ENCODE data around the gene ENTPD2.

Gene ENTPD2

GRCh38 chr9:137027369-137028262, 26.2 kb downstream of the ENTPD2 start, which contains the start of gene ABCA2:
TSS of gene ABCA2 (minus strand) at chr9:137028237. CDS start at chr9:137028140, 97 bp downstream.
- no peak for DNase-seq

- DNase-seq = no peak
Observed at GRCh38 chr9:137026828-137027227, 27.0 kb downstream of the ENTPD2 start.

- DNase-seq = no peak
Observed at GRCh38 chr9:137026384-137026783, 27.5 kb downstream of the ENTPD2 start.

- DNase-seq = peak; percentile 89
Observed at GRCh38 chr9:137025517-137025966, 28.3 kb downstream of the ENTPD2 start.

GRCh38 chr9:137023583-137023991, 30.3 kb downstream of the ENTPD2 start:
- DNase-seq = no peak

- DNase-seq = no peak
Observed at GRCh38 chr9:137023157-137023556, 30.7 kb downstream of the ENTPD2 start.

GRCh38 chr9:137022662-137023008, 31.2 kb downstream of the ENTPD2 start:
- DNase-seq = no peak

- peak; percentile 19 for DNase-seq
Observed at GRCh38 chr9:137021979-137022661, 31.7 kb downstream of the ENTPD2 start.

- no peak for DNase-seq
Observed at GRCh38 chr9:137021568-137021978, 32.3 kb downstream of the ENTPD2 start.

- DNase-seq = no peak
Observed at GRCh38 chr9:137020771-137021567, 32.9 kb downstream of the ENTPD2 start.

- no peak for DNase-seq
Observed at GRCh38 chr9:137019891-137020683, 33.8 kb downstream of the ENTPD2 start.

GRCh38 chr9:137018761-137019559, 34.9 kb downstream of the ENTPD2 start:
- DNase-seq = no peak

GRCh38 chr9:137017791-137018497, 35.9 kb downstream of the ENTPD2 start:
- DNase-seq = no peak

- DNase-seq = no peak
Observed at GRCh38 chr9:137017071-137017470, 36.8 kb downstream of the ENTPD2 start.

- no peak for DNase-seq
Observed at GRCh38 chr9:137016436-137016835, 37.4 kb downstream of the ENTPD2 start.

- no peak for DNase-seq
Observed at GRCh38 chr9:137015976-137016375, 37.9 kb downstream of the ENTPD2 start.

- DNase-seq = no peak
Observed at GRCh38 chr9:137015540-137015930, 38.3 kb downstream of the ENTPD2 start.

GRCh38 chr9:137014776-137015539, 38.9 kb downstream of the ENTPD2 start:
- DNase-seq = no peak

- no peak for DNase-seq
Observed at GRCh38 chr9:137014166-137014565, 39.7 kb downstream of the ENTPD2 start.

GRCh38 chr9:137013571-137013940, 40.3 kb downstream of the ENTPD2 start:
- no peak for DNase-seq

All from COR-L47 (cell line).